ENCODE measurements around the gene PTPRM.

Gene PTPRM

DNA sequence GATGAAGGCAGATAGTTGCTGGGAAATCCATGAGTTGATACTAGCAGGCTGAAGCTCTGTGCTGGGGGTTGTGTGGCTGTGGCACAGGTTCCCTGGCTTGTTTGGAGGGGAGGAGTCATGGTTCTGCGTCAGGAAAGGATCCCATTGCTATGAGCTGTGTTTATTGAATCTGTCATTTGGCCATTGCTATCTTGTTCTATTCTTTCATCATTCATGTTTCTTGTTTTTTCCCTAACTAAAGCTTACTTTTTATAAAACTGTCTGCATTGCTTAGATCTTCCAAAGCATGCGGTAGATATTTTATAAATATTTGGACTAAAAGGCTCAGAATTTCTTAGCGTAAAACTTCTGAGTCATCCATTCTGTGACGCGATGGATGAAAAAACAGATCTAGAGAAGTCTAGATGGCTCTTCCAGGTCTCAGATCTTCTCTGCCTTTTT, 335.3 kb downstream of the PTPRM start:
- TF ChIP-seq OSR1 (CRISPR knock-in tag; IDR thresholded peaks at IDR 0.05) (no peak), ARNTL (CRISPR knock-in tag; IDR thresholded peaks at IDR 0.05; ENCODE audit: borderline replicate concordance, low read depth) (no peak), ZNF8 (CRISPR knock-in tag; IDR thresholded peaks at IDR 0.05) (no peak)
- TF ChIP-seq, protein P1, sequence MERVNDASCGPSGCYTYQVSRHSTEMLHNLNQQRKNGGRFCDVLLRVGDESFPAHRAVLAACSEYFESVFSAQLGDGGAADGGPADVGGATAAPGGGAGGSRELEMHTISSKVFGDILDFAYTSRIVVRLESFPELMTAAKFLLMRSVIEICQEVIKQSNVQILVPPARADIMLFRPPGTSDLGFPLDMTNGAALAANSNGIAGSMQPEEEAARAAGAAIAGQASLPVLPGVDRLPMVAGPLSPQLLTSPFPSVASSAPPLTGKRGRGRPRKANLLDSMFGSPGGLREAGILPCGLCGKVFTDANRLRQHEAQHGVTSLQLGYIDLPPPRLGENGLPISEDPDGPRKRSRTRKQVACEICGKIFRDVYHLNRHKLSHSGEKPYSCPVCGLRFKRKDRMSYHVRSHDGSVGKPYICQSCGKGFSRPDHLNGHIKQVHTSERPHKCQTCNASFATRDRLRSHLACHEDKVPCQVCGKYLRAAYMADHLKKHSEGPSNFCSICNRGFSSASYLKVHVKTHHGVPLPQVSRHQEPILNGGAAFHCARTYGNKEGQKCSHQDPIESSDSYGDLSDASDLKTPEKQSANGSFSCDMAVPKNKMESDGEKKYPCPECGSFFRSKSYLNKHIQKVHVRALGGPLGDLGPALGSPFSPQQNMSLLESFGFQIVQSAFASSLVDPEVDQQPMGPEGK (CRISPR knock-in tag; IDR thresholded peaks at IDR 0.05; ENCODE audit: borderline replicate concordance), result no peak
- ATAC-seq, result no peak

DNA sequence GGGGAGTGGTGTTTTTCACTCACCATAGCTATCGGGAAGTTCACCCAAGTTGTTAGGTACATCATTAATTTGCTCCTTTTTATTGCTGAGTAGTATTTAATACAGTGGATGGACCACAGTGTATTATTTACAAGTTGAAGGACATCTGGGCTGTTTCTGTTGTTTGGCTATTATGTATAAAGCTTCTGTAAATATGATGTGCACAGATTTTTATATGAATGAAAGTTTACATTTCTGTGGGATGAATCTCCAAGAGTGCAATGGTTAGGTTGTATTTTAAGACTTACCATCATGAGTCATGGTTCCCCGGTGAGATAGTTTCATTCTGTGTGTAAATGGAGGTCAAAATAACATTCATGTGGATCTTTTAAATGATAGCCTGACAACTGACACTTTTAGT, 337.4 kb downstream of the PTPRM start:
- TF ChIP-seq, protein P2, sequence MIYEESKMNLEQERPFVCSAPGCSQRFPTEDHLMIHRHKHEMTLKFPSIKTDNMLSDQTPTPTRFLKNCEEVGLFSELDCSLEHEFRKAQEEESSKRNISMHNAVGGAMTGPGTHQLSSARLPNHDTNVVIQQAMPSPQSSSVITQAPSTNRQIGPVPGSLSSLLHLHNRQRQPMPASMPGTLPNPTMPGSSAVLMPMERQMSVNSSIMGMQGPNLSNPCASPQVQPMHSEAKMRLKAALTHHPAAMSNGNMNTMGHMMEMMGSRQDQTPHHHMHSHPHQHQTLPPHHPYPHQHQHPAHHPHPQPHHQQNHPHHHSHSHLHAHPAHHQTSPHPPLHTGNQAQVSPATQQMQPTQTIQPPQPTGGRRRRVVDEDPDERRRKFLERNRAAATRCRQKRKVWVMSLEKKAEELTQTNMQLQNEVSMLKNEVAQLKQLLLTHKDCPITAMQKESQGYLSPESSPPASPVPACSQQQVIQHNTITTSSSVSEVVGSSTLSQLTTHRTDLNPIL (CRISPR knock-in tag; IDR thresholded peaks at IDR 0.05; ENCODE audit: low read depth), result no peak
- TF ChIP-seq, protein P1 (CRISPR knock-in tag; IDR thresholded peaks at IDR 0.05; ENCODE audit: borderline replicate concordance), result no peak
- TF ChIP-seq BACH2 (CRISPR knock-in tag; IDR thresholded peaks at IDR 0.05; ENCODE audit: borderline replicate concordance) (no peak), ZNF565 (CRISPR knock-in tag; conservative IDR thresholded peaks at IDR 0.05; ENCODE audit: low read depth) (no peak), SNAI2 (CRISPR knock-in tag; IDR thresholded peaks at IDR 0.05) (no peak), ZFP3 (CRISPR knock-in tag; IDR thresholded peaks at IDR 0.05) (no peak), ARNTL (CRISPR knock-in tag; IDR thresholded peaks at IDR 0.05; ENCODE audit: borderline replicate concordance, low read depth) (no peak), ZFP30 (CRISPR knock-in tag; IDR thresholded peaks at IDR 0.05) (no peak), CSDC2 (CRISPR knock-in tag; IDR thresholded peaks at IDR 0.05) (no peak), GLIS3 (CRISPR knock-in tag; IDR thresholded peaks at IDR 0.05) (no peak), ZNF8 (CRISPR knock-in tag; IDR thresholded peaks at IDR 0.05) (no peak), ISL1 (CRISPR knock-in tag; IDR thresholded peaks at IDR 0.05) (no peak)
- no peak for ATAC-seq

DNA sequence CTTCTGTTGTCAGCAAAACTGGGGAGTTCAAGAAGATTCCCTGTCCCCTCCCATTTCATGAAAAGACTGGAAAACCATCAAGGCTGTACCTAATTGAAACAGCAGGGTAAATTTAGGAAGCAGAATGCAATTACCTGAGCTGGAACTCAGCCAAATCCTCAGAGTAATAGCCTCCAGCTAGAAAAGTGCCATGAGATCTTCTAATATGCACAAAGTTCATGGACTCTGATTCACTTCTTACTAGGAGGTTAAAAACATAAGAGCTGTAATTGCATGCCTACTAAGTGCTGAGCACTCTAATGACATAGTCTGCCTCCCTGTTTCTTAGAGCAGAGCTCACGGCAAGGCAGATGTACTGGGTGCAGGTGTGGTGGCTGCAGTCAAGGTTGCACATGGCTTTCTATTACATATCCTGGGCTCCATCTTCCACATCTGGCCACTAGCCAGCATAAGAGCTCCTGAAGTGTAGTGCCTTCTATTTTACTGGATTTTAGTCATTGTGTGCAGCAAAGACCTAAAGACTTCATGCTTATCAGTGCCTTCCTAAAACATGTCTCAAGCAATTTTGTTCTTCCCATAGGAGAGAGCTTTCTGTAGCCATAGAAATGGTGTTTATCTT, 341.7 kb downstream of the PTPRM start:
- no peak for TF ChIP-seq ZFP30 (CRISPR knock-in tag; IDR thresholded peaks at IDR 0.05)
- TF ChIP-seq PPARA (CRISPR knock-in tag; IDR thresholded peaks at IDR 0.05; ENCODE audit: borderline replicate concordance), result no peak
- TF ChIP-seq, protein P1 (CRISPR knock-in tag; IDR thresholded peaks at IDR 0.05; ENCODE audit: borderline replicate concordance), result no peak
- no peak for TF ChIP-seq ZC3H10 (CRISPR knock-in tag; IDR thresholded peaks at IDR 0.05)
- TF ChIP-seq SNAI2 (CRISPR knock-in tag; IDR thresholded peaks at IDR 0.05), result no peak
- TF ChIP-seq ISL1 (CRISPR knock-in tag; IDR thresholded peaks at IDR 0.05), result no peak
- no peak for TF ChIP-seq TOX (CRISPR knock-in tag; IDR thresholded peaks at IDR 0.05; ENCODE audit: borderline replicate concordance)
- TF ChIP-seq CSDC2 (CRISPR knock-in tag; IDR thresholded peaks at IDR 0.05), result no peak
- TF ChIP-seq ZNF565 (CRISPR knock-in tag; conservative IDR thresholded peaks at IDR 0.05; ENCODE audit: low read depth), result no peak
- TF ChIP-seq, protein P3, sequence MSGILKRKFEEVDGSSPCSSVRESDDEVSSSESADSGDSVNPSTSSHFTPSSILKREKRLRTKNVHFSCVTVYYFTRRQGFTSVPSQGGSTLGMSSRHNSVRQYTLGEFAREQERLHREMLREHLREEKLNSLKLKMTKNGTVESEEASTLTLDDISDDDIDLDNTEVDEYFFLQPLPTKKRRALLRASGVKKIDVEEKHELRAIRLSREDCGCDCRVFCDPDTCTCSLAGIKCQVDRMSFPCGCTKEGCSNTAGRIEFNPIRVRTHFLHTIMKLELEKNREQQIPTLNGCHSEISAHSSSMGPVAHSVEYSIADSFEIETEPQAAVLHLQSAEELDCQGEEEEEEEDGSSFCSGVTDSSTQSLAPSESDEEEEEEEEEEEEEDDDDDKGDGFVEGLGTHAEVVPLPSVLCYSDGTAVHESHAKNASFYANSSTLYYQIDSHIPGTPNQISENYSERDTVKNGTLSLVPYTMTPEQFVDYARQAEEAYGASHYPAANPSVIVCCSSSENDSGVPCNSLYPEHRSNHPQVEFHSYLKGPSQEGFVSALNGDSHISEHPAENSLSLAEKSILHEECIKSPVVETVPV (CRISPR knock-in tag; IDR thresholded peaks at IDR 0.05), result no peak
- TF ChIP-seq, protein P2 (CRISPR knock-in tag; IDR thresholded peaks at IDR 0.05; ENCODE audit: low read depth), result no peak
- TF ChIP-seq, protein P4, sequence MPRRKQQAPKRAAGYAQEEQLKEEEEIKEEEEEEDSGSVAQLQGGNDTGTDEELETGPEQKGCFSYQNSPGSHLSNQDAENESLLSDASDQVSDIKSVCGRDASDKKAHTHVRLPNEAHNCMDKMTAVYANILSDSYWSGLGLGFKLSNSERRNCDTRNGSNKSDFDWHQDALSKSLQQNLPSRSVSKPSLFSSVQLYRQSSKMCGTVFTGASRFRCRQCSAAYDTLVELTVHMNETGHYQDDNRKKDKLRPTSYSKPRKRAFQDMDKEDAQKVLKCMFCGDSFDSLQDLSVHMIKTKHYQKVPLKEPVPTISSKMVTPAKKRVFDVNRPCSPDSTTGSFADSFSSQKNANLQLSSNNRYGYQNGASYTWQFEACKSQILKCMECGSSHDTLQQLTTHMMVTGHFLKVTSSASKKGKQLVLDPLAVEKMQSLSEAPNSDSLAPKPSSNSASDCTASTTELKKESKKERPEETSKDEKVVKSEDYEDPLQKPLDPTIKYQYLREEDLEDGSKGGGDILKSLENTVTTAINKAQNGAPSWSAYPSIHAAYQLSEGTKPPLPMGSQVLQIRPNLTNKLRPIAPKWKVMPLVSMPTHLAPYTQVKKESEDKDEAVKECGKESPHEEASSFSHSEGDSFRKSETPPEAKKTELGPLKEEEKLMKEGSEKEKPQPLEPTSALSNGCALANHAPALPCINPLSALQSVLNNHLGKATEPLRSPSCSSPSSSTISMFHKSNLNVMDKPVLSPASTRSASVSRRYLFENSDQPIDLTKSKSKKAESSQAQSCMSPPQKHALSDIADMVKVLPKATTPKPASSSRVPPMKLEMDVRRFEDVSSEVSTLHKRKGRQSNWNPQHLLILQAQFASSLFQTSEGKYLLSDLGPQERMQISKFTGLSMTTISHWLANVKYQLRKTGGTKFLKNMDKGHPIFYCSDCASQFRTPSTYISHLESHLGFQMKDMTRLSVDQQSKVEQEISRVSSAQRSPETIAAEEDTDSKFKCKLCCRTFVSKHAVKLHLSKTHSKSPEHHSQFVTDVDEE (CRISPR knock-in tag; IDR thresholded peaks at IDR 0.05), result no peak
- no peak for TF ChIP-seq OSR1 (CRISPR knock-in tag; IDR thresholded peaks at IDR 0.05)
- TF ChIP-seq RARB (CRISPR knock-in tag; IDR thresholded peaks at IDR 0.05), result no peak
- ATAC-seq, result no peak

Measured in SK-N-SH treated with all-trans-retinoic acid at 6 μM for 48 hours (cell line).